Parathyroid adenoma (tissue), 2 donors: ENCODE data around the gene PDGFB.

Experiments
- H2AFZ ChIP-seq: fragments of 300-600 bp; sonication (generic); one replicate; pipeline ENCODE4 v1.7.0; 2017; ENCODE audit warnings: antibody characterized with exemption, mild to moderate bottlenecking
- H3K27ac ChIP-seq: fragments of 300-600 bp; sonication (generic); one replicate; pipeline ENCODE4 v1.7.0; 2017
- H3K27me3 ChIP-seq: fragments of 300-600 bp; sonication (generic); one replicate; pipeline ENCODE4 v1.7.0; 2017; ENCODE audit warnings: low read length; ENCODE audit not compliant: control insufficient read depth, insufficient read depth
- H3K36me3 ChIP-seq: fragments of 300-600 bp; sonication (generic); one replicate; pipeline ENCODE4 v1.7.0; 2017; ENCODE audit warnings: low read length; ENCODE audit not compliant: control insufficient read depth, insufficient read depth
- H3K4me1 ChIP-seq: fragments of 300-600 bp; sonication (generic); one replicate; pipeline ENCODE4 v1.7.0; 2017; ENCODE audit warnings: control low read depth
- H3K4me2 ChIP-seq: fragments of 300-600 bp; sonication (generic); one replicate; pipeline ENCODE4 v1.7.0; 2017; ENCODE audit warnings: low read length
- H3K4me3 ChIP-seq: fragments of 300-600 bp; sonication (generic); one replicate; pipeline ENCODE4 v1.7.0; 2017; ENCODE audit warnings: low read depth, low read length
- H3K79me2 ChIP-seq: fragments of 300-600 bp; sonication (generic); one replicate; pipeline ENCODE4 v1.7.0; 2017; ENCODE audit warnings: control low read depth
- H3K9ac ChIP-seq: fragments of 300-600 bp; sonication (generic); one replicate; pipeline ENCODE4 v1.7.0; 2017; ENCODE audit warnings: mild to moderate bottlenecking
- H3K9me3 ChIP-seq: fragments of 300-600 bp; sonication (generic); one replicate; pipeline ENCODE4 v1.7.0; 2017; ENCODE audit warnings: low read length; ENCODE audit not compliant: control insufficient read depth
- TF ChIP-seq, protein P1 (sequence below): fragments of 300-600 bp; sonication (generic); IDR thresholded peaks from one replicate; pipeline ENCODE4 v1.7.0; 2017; ENCODE audit warnings: antibody characterized with exemption, mild to moderate bottlenecking
- donor health status: primary hyperparathyroidism.

PDGFB gene

GRCh38 chr22:39188809-39189208, 56.0 kb downstream of the PDGFB start:
- TF ChIP-seq, protein P1, sequence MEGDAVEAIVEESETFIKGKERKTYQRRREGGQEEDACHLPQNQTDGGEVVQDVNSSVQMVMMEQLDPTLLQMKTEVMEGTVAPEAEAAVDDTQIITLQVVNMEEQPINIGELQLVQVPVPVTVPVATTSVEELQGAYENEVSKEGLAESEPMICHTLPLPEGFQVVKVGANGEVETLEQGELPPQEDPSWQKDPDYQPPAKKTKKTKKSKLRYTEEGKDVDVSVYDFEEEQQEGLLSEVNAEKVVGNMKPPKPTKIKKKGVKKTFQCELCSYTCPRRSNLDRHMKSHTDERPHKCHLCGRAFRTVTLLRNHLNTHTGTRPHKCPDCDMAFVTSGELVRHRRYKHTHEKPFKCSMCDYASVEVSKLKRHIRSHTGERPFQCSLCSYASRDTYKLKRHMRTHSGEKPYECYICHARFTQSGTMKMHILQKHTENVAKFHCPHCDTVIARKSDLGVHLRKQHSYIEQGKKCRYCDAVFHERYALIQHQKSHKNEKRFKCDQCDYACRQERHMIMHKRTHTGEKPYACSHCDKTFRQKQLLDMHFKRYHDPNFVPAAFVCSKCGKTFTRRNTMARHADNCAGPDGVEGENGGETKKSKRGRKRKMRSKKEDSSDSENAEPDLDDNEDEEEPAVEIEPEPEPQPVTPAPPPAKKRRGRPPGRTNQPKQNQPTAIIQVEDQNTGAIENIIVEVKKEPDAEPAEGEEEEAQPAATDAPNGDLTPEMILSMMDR, result no peak
- no peaks in the 10 kb centered on the region for H3K27me3 ChIP-seq
- no peaks in the 10 kb centered on the region for H3K9me3 ChIP-seq
- no peak overlapping the region for H3K4me2 ChIP-seq
- no peaks in the 10 kb centered on the region for H3K4me1 ChIP-seq
- no peak overlapping the region for H2AFZ ChIP-seq
- no peak overlapping the region for H3K4me3 ChIP-seq
- no peaks in the 10 kb centered on the region for H3K79me2 ChIP-seq
- no peaks in the 10 kb centered on the region for H3K36me3 ChIP-seq
- H3K9ac ChIP-seq, result no peak overlapping the region
- H3K27ac ChIP-seq, result no peak overlapping the region

DNA sequence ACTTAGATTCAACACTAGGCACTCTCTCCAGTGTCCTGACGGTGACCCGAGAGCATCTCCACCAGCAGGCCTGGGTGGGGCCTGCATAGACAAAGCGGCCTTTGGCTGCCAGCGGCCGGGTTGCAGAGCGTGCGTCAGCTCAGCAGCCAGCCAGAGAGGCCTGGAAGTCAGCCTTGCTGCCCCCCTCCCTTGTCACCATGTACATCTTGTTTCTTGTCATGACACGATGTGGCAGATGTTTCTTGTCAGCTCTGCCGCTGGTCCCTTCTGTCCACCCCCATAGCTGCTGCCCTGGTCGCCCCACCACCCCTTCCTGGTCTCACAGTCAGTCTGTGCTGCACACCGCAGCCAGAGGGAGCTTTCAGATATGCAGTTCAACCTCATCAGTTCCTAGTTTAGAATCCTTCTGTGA, 59.2 kb downstream of the PDGFB start:
- Histone ChIP-seq H3K4me2 (no peak overlapping the region), H2AFZ (no peak overlapping the region), H3K27ac (no peak overlapping the region), H3K27me3 (no peaks in the 10 kb centered on the region), H3K36me3 (no peaks in the 10 kb centered on the region), H3K79me2 (no peaks in the 10 kb centered on the region), H3K9ac (no peak overlapping the region), H3K4me1 (no peaks in the 10 kb centered on the region), H3K9me3 (no peaks in the 10 kb centered on the region), H3K4me3 (no peak overlapping the region)
- TF ChIP-seq, protein P1, result no peak

DNA sequence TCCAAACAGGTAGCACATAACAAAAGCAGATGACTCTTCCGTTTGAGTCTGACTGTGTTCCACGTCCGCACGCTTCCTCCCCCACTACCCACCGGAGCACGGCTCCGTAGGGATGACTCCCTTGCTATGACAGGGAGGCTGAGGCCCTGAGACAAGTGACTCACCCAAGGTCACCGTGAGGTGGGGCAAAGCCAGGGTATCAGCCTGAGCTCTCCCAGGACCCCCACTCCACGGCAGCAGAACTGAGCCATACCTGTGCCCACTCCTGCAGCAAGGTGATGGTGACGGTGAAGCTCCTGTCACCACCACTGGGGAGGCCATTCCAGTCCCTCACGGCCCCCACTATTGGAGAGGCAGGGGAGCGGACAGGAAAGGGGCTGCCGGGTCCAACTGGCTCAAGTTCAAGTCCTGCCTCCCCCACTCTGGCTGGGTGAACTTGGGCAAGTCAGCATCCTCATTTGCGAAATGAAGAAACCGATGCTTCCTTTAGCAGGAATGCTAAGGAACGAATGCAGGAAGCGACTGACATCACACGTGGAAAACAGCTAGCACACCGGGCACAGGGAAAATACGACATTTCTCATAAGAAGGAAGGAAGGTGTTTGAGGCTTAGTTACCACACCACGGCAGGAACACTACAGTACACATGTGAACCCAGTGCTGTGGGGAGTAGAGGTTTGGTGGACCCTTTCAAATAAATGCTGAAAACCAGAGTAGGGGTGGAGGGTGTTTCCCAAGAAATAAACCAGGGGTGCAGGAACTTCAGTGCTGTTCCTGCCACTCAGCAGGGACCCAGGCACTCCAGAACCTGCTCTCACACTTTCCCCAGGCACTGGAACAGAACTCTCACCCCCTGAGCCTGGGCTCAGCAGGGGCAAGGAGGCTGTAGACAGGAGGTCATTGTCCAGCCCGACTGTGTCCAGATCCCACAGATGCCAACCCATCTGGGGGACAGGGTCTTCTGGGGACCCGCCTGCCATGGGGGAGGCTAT, 59.9 kb downstream of the PDGFB start:
- H3K79me2 ChIP-seq, result no peaks in the 10 kb centered on the region
- no peaks in the 10 kb centered on the region for H3K27me3 ChIP-seq
- peak overlapping the region; percentile 57 for H3K27ac ChIP-seq
- H3K4me1 ChIP-seq, result no peaks in the 10 kb centered on the region
- H3K36me3 ChIP-seq, result no peaks in the 10 kb centered on the region
- H3K9ac ChIP-seq, result no peak overlapping the region
- TF ChIP-seq, protein P1, result no peak
- no peak overlapping the region for H3K4me3 ChIP-seq
- H3K9me3 ChIP-seq, result no peaks in the 10 kb centered on the region
- no peak overlapping the region for H3K4me2 ChIP-seq
- no peak overlapping the region for H2AFZ ChIP-seq

DNA sequence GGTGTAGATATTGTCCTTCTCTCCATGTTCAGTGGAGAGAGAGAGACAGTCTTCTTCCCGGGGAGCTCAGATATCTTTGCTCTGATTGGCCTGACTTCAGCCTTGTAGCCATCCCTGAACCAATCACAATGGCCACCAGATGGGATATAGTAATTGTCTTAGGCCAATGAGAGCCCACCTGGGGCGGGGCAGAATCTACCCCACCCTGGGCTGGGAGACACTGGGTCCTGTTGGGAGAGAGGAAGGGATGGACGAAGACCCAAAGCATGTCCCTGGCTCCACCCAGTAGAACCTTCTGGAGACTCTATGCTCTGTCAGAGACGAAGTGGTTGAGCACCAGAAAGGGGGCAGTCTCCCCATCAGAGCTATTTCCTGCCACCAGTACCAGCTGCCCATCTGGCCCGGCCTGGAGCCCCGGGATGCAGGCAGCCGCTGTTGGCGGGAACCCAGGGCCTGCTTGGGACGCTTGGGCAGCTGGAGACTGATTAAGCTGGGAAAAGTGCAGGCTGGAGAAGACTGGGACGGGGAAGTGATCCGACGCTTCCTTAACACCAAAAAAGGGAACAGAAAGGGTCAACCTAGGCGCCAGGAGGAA, 60.7 kb downstream of the PDGFB start:
- no peaks in the 10 kb centered on the region for H3K9me3 ChIP-seq
- no peak overlapping the region for H3K9ac ChIP-seq
- TF ChIP-seq, protein P1, result no peak
- no peak overlapping the region for H3K4me2 ChIP-seq
- no peak overlapping the region for H2AFZ ChIP-seq
- no peaks in the 10 kb centered on the region for H3K36me3 ChIP-seq
- no peaks in the 10 kb centered on the region for H3K79me2 ChIP-seq
- H3K4me1 ChIP-seq, result no peaks in the 10 kb centered on the region
- no peak overlapping the region for H3K27ac ChIP-seq
- no peaks in the 10 kb centered on the region for H3K27me3 ChIP-seq
- H3K4me3 ChIP-seq, result no peak overlapping the region
